WI38 (cell line): ENCODE results near the gene MRPL30.
A peak's percentile ranks its signal among the peaks of the same experiment; 100 is the strongest.
"Not testable (repeated sequence)": the region's sequence is repeated elsewhere in the genome, so short reads cannot be mapped to it uniquely, and the experiment has no call there.

ENCODE experiments used
- H3K4me3 ChIP-seq: 2 replicates; pipeline ENCODE4 v1.5.1; 2011; ENCODE audit warnings: low read depth, mild to moderate bottlenecking, control low read depth, low read length
- CTCF ChIP-seq: IDR thresholded peaks from 2 replicates; pipeline ENCODE4 v1.5.1; 2012; ENCODE audit warnings: low read depth, mild to moderate bottlenecking, control low read depth, low read length

Gene MRPL30

GRCh38 chr2:99190548-99190947 lies 9.6 kb downstream of the MRPL30 start:
- TF ChIP-seq CTCF = no peak
- H3K4me3 ChIP-seq = no peak overlapping the region

GRCh38 chr2:99192364-99192763 lies 11.4 kb downstream of the MRPL30 start:
- H3K4me3 ChIP-seq = not testable (repeated sequence)

- no peak overlapping the region for H3K4me3 ChIP-seq
These were observed 17.3 kb downstream of the MRPL30 start for GRCh38 chr2:99198103-99198841.

GRCh38 chr2:99200076-99200800 lies 19.3 kb downstream of the MRPL30 start:
- TF ChIP-seq CTCF = no peak
- H3K4me3 ChIP-seq = no peak overlapping the region

More at GRCh38 chr2:99198103-99198841, 17.3 kb downstream of the MRPL30 start:
- no peak for TF ChIP-seq CTCF

GRCh38 chr2:99201959-99202678 lies 21.1 kb downstream of the MRPL30 start:
- no peak overlapping the region for H3K4me3 ChIP-seq
- peak; percentile 15; the same call in 1 of the 2 replicates for TF ChIP-seq CTCF

- H3K4me3 ChIP-seq = no peak overlapping the region
- no peak for TF ChIP-seq CTCF
These were observed 24.5 kb downstream of the MRPL30 start for GRCh38 chr2:99205491-99205890.

GRCh38 chr2:99216096-99216495 lies 35.1 kb downstream of the MRPL30 start:
- no peak overlapping the region for H3K4me3 ChIP-seq
- no peak for TF ChIP-seq CTCF
